HepG2 (cell line): ENCODE measurements around the gene SLA2. TPM values are rescaled to one million over a fixed set of nuclear protein-coding genes. Genes with fewer than 3 reads are reported as not detected.

Experiments used
- ARHGAP35 ChIP-seq: sonication (generic); formaldehyde crosslinking; IDR thresholded peaks from 2 replicates; pipeline ENCODE4 v1.9.0; 2022; ENCODE audit warnings: mild to moderate bottlenecking, inconsistent platforms, moderate library complexity, missing genetic modification reagents, borderline replicate concordance
- BORCS8-MEF2B ChIP-seq: sonication (generic); formaldehyde crosslinking; IDR thresholded peaks from 2 replicates; pipeline ENCODE4 v1.8.0; 2022; ENCODE audit warnings: mild to moderate bottlenecking, missing genetic modification reagents
- CENPX ChIP-seq: sonication (generic); formaldehyde crosslinking; IDR thresholded peaks from 2 replicates; pipeline ENCODE4 v1.9.0; 2021; ENCODE audit warnings: mild to moderate bottlenecking, missing genetic modification reagents, moderate library complexity
- DRAP1 ChIP-seq: IDR thresholded peaks from 2 replicates; pipeline ENCODE4 v1.6.1; 2016; ENCODE audit warnings: missing genetic modification reagents, missing compliant biosample characterization
- E2F1 ChIP-seq: sonication (generic); formaldehyde crosslinking; IDR thresholded peaks from 2 replicates; pipeline ENCODE4 v1.5.0; 2020; ENCODE audit warnings: missing genetic modification reagents
- FOXP4 ChIP-seq: sonication (generic); formaldehyde crosslinking; IDR thresholded peaks from 2 replicates; pipeline ENCODE4 v1.4.0; 2020; ENCODE audit warnings: missing genetic modification reagents
- RARG ChIP-seq: sonication (generic); formaldehyde crosslinking; IDR thresholded peaks from 2 replicates; pipeline ENCODE4 v1.4.0; 2020; ENCODE audit warnings: low read depth, mild to moderate bottlenecking, missing genetic modification reagents
- THAP11 ChIP-seq: IDR thresholded peaks from 2 replicates; pipeline ENCODE4 v1.6.1; 2016; ENCODE audit warnings: missing biosample characterization, missing genetic modification reagents
- ZBTB33 ChIP-seq: sonication (generic); formaldehyde crosslinking; IDR thresholded peaks from 2 replicates; pipeline ENCODE4 v1.4.0; 2020; ENCODE audit warnings: missing genetic modification reagents
- ZFYVE20 ChIP-seq: sonication (generic); formaldehyde crosslinking; IDR thresholded peaks from 2 replicates; pipeline ENCODE4 v1.8.0; 2023; ENCODE audit warnings: low read depth, mild to moderate bottlenecking, moderate library complexity, missing genetic modification reagents, borderline replicate concordance
- ZNF20 ChIP-seq: sonication (generic); formaldehyde crosslinking; IDR thresholded peaks from 2 replicates; pipeline ENCODE4 v1.4.0; 2020; ENCODE audit warnings: mild to moderate bottlenecking, moderate library complexity, missing genetic modification reagents
- ZNF350 ChIP-seq: sonication (generic); formaldehyde crosslinking; IDR thresholded peaks from 2 replicates; pipeline ENCODE4 v1.4.0; 2020; ENCODE audit warnings: mild to moderate bottlenecking, low read depth, missing genetic modification reagents, borderline replicate concordance
- ZNF451 ChIP-seq: sonication (generic); formaldehyde crosslinking; IDR thresholded peaks from 2 replicates; pipeline ENCODE4 v1.5.0; 2020; ENCODE audit warnings: mild to moderate bottlenecking, missing genetic modification reagents
- ZNF512B ChIP-seq: sonication (generic); formaldehyde crosslinking; IDR thresholded peaks from 2 replicates; pipeline ENCODE4 v1.5.1; 2020; ENCODE audit warnings: missing genetic modification reagents, mild to moderate bottlenecking, borderline replicate concordance
- ZNF597 ChIP-seq: sonication (generic); formaldehyde crosslinking; IDR thresholded peaks from 2 replicates; pipeline ENCODE4 v1.5.0; 2020; ENCODE audit warnings: missing genetic modification reagents
- polyA plus RNA-seq, 8 experiments: library from polyadenylated mRNA; depleted of rRNA in 3 of 8; stranded (reverse) in 7 of 8; unstranded in 1 of 8; fragments of >200 nt; fragmentation: Illumina TruSeq in 4 of 8; extraction: Trizol in 4 of 8; gene quantifications; 2 replicates each; pipeline versions ENCODE4 v1.2.1 to v1.2.3, GENCODE V29; 2011 to 2016; ENCODE audit warnings: low read depth in 4 of 8, missing spikeins in 1 of 8, mixed read lengths in 1 of 8; ENCODE audit not compliant: insufficient read depth in 1 of 8
- total RNA-seq, 5 experiments: library from RNA; depleted of rRNA; stranded (reverse); fragments of >200 nt; fragmentation: Illumina TruSeq; extraction: Trizol; gene quantifications; 2 replicates each; pipeline ENCODE4 v1.2.3, GENCODE V29; 2016; ENCODE audit warnings: low read depth in 1 of 5

The SLA2 gene
- total and polyA plus RNA-seq, 2 of the 13 experiments (the other 11 are each of a cell fraction or from before 2014, with no cell fraction given), result 1.6 to 3.6 TPM

GRCh38 chr20:36605399-36606157 is 40.4 kb downstream of the SLA2 start, which contains the start of gene RAB5IF (continued):
- TF ChIP-seq ZBTB33 (CRISPR knock-in tag) (peak; percentile 93), THAP11 (CRISPR knock-in tag) (peak; percentile 98), BORCS8-MEF2B (CRISPR knock-in tag) (peak; percentile 81), ZNF512B (CRISPR knock-in tag) (0 out of 2 replicates have a peak, but pooled peaks have one; percentile 90), CENPX (no peak), ZNF20 (CRISPR knock-in tag) (no peak), FOXP4 (CRISPR knock-in tag) (peak; percentile 86), ARHGAP35 (peak; percentile 56), ZNF451 (CRISPR knock-in tag) (peak; percentile 96), ZFYVE20 (CRISPR knock-in tag) (no peak), E2F1 (CRISPR knock-in tag) (peak; percentile 98), RARG (CRISPR knock-in tag) (no peak; the same call in 1 of the 2 replicates), ZNF350 (CRISPR knock-in tag) (peak; percentile 100), ZNF597 (CRISPR knock-in tag) (no peak), DRAP1 (peak; percentile 92)
